ENCODE results near the gene LIPG.

- TF ChIP-seq CTCF (conservative IDR thresholded peaks at IDR 0.05; ENCODE audit: low read length): no peak
- no peak for TF ChIP-seq EZH2phosphoT487 (IDR thresholded peaks at IDR 0.05; ENCODE audit: borderline replicate concordance, low read depth, low read length)
Observed at GRCh38 chr18:49572611-49573345, 10.9 kb downstream of the LIPG start.
